ENCODE data around the gene TBX15.

TBX15 gene

DNA sequence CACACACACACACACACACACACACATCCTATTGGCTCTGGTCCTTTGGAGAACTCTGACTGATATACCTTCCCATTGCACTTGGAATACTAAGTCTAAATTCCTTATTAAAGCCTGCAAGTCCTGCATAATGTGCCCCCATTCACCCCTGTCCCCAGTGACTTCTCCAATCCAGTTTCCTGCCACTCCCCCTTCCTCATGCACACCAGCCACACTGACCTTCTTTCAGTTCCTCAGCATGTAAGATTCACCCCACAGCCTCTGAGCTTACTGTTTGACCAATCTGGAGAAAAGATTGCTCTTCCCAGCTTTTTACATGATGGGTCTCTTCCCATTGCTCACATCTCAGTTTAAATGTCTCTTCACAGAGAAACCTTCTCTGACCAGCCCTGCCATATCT, 146.6 kb downstream of the TBX15 start:
- no peak for ATAC-seq
- TF ChIP-seq, protein P1, sequence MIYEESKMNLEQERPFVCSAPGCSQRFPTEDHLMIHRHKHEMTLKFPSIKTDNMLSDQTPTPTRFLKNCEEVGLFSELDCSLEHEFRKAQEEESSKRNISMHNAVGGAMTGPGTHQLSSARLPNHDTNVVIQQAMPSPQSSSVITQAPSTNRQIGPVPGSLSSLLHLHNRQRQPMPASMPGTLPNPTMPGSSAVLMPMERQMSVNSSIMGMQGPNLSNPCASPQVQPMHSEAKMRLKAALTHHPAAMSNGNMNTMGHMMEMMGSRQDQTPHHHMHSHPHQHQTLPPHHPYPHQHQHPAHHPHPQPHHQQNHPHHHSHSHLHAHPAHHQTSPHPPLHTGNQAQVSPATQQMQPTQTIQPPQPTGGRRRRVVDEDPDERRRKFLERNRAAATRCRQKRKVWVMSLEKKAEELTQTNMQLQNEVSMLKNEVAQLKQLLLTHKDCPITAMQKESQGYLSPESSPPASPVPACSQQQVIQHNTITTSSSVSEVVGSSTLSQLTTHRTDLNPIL (CRISPR knock-in tag; IDR thresholded peaks at IDR 0.05; ENCODE audit: low read depth) = no peak
- TF ChIP-seq ZNF565 (CRISPR knock-in tag; conservative IDR thresholded peaks at IDR 0.05; ENCODE audit: low read depth) = no peak
- no peak for TF ChIP-seq TSHZ2 (CRISPR knock-in tag; IDR thresholded peaks at IDR 0.05)
- no peak for TF ChIP-seq ZNF70 (CRISPR knock-in tag; IDR thresholded peaks at IDR 0.05)
- no peak for TF ChIP-seq PPARA (CRISPR knock-in tag; IDR thresholded peaks at IDR 0.05; ENCODE audit: borderline replicate concordance)
- no peak for TF ChIP-seq CSDC2 (CRISPR knock-in tag; IDR thresholded peaks at IDR 0.05)
- no peak for TF ChIP-seq POU6F1 (CRISPR knock-in tag; IDR thresholded peaks at IDR 0.05; ENCODE audit: borderline replicate concordance, low read depth)
- no peak for TF ChIP-seq ARNTL (CRISPR knock-in tag; IDR thresholded peaks at IDR 0.05; ENCODE audit: borderline replicate concordance, low read depth)
- no peak for TF ChIP-seq OSR1 (CRISPR knock-in tag; IDR thresholded peaks at IDR 0.05)
